ENCODE measurements around the gene HRG.

GRCh38 chr3:186717039-186717457 lies 51.2 kb downstream of the HRG start, which contains the start of gene KNG1:
- TF ChIP-seq CTCF (IDR thresholded peaks at IDR 0.05) (no peak), REST (IDR thresholded peaks at IDR 0.05; ENCODE audit: insufficient read depth in 1 of 2, low read depth in 2 of 2, low read length in 1 of 2) (no peak), SIN3A (IDR thresholded peaks at IDR 0.05; ENCODE audit: borderline replicate concordance, insufficient read depth, low read depth, low read length) (no peak), POLR2AphosphoS5 (IDR thresholded peaks at IDR 0.05; ENCODE audit: low read depth, low read length) (no peak), TCF7L2 (IDR thresholded peaks at IDR 0.05; ENCODE audit: low read depth, low read length) (no peak)

All from Panc1 (cell line).